Liver (tissue), 9 donors: ENCODE data around the gene FADS1. TPM values are rescaled to one million over a fixed set of nuclear protein-coding genes. Genes with fewer than 3 reads are reported as not detected.

Experiments
- DNase-seq: peaks from one replicate; pipeline ENCODE4 v3.0.0-alpha.2; 2017; ENCODE audit warnings: low spot score
- H3K27ac ChIP-seq, 2 donors: one replicate each; pipeline ENCODE4 v1.7.0; 2013; ENCODE audit warnings: inconsistent platforms in 2 of 2, low read length in 2 of 2, control low read depth in 1 of 2, low read depth in 1 of 2, mild to moderate bottlenecking in 1 of 2
- H3K27me3 ChIP-seq, 4 donors: one replicate each; pipeline versions ENCODE4 v1.6.1 to v1.7.0; 2013; ENCODE audit warnings: low read length in 3 of 4, inconsistent platforms in 1 of 4, mild to moderate bottlenecking in 1 of 4, moderate library complexity in 1 of 4; ENCODE audit not compliant: control insufficient read depth in 4 of 4, insufficient read depth in 4 of 4
- H3K36me3 ChIP-seq, 4 donors: one replicate each; pipeline versions ENCODE4 v1.6.1 to v1.7.0; 2013; ENCODE audit warnings: low read length in 3 of 4, mild to moderate bottlenecking in 3 of 4, low read depth in 1 of 4, moderate library complexity in 1 of 4; ENCODE audit not compliant: control insufficient read depth in 4 of 4, insufficient read depth in 3 of 4
- H3K4me1 ChIP-seq, 4 donors: one replicate each; pipeline versions ENCODE4 v1.6.1 to v1.7.0; 2013; ENCODE audit warnings: low read length in 3 of 4, mild to moderate bottlenecking in 3 of 4, moderate library complexity in 1 of 4; ENCODE audit not compliant: control insufficient read depth in 4 of 4, insufficient read depth in 4 of 4
- H3K4me3 ChIP-seq, 3 donors: one replicate each; pipeline versions ENCODE4 v1.6.1 to v1.7.0; 2013; ENCODE audit warnings: low read length in 3 of 3, control low read depth in 1 of 3, low read depth in 1 of 3, mild to moderate bottlenecking in 1 of 3
- H3K9ac ChIP-seq, 2 donors: one replicate each; pipeline ENCODE4 v1.7.0; 2013; ENCODE audit warnings: low read length in 2 of 2, mild to moderate bottlenecking in 2 of 2, moderate library complexity in 2 of 2, control low read depth in 1 of 2, low read depth in 1 of 2
- H3K9me3 ChIP-seq, 4 donors: one replicate each; pipeline versions ENCODE4 v1.6.1 to v1.7.0; 2013; ENCODE audit warnings: low read length in 3 of 4; ENCODE audit not compliant: control insufficient read depth in 4 of 4
- CTCF ChIP-seq: fragments of 150-350 bp; IDR thresholded peaks from 2 replicates; pipeline ENCODE4 v1.5.1; 2017; ENCODE audit warnings: improper control_type of control experiment, low read depth, low read length; ENCODE audit not compliant: missing input control
- EGR1 ChIP-seq, 2 donors: IDR thresholded peaks; 2 replicates each; pipeline ENCODE4 v1.6.1; 2016 to 2018; ENCODE audit warnings: antibody characterized with exemption in 2 of 2, low read depth in 2 of 2
- FOXA1 ChIP-seq: IDR thresholded peaks from 2 replicates; pipeline ENCODE4 v1.6.1; 2016; ENCODE audit warnings: antibody characterized with exemption
- FOXA2 ChIP-seq: IDR thresholded peaks from 2 replicates; pipeline ENCODE4 v1.6.1; 2016; ENCODE audit warnings: antibody characterized with exemption
- GABPA ChIP-seq, 2 donors: IDR thresholded peaks in 1 of 2; conservative IDR thresholded peaks in 1 of 2; 2 replicates each; pipeline ENCODE4 v1.6.1; 2016; ENCODE audit warnings: antibody characterized with exemption in 2 of 2, mild to moderate bottlenecking in 1 of 2, moderate library complexity in 1 of 2
- HNF4A ChIP-seq, 2 donors: conservative IDR thresholded peaks; 2 replicates each; pipeline ENCODE4 v1.6.1; 2016; ENCODE audit warnings: antibody characterized with exemption in 2 of 2, mild to moderate bottlenecking in 2 of 2
- JUND ChIP-seq, 2 donors: IDR thresholded peaks; 2 replicates each; pipeline ENCODE4 v1.6.1; 2016; ENCODE audit warnings: antibody characterized with exemption in 2 of 2
- MAX ChIP-seq: IDR thresholded peaks from 2 replicates; pipeline ENCODE4 v1.6.1; 2016; ENCODE audit warnings: antibody characterized with exemption
- NR2F2 ChIP-seq: IDR thresholded peaks from 2 replicates; pipeline ENCODE4 v1.6.1; 2016; ENCODE audit warnings: antibody characterized with exemption
- RAD21 ChIP-seq, 2 donors: IDR thresholded peaks; 2 replicates each; pipeline ENCODE4 v1.6.1; 2016; ENCODE audit warnings: antibody characterized with exemption in 2 of 2, mild to moderate bottlenecking in 2 of 2
- REST ChIP-seq: IDR thresholded peaks from 2 replicates; pipeline ENCODE4 v1.6.1; 2016; ENCODE audit warnings: antibody characterized with exemption, mild to moderate bottlenecking
- RXRA ChIP-seq, 2 donors: IDR thresholded peaks; 2 replicates each; pipeline ENCODE4 v1.6.1; 2017 to 2018; ENCODE audit warnings: antibody characterized with exemption in 2 of 2, mild to moderate bottlenecking in 1 of 2
- SP1 ChIP-seq: IDR thresholded peaks from 2 replicates; pipeline ENCODE4 v1.6.1; 2018; ENCODE audit warnings: antibody characterized with exemption, mild to moderate bottlenecking
- TAF1 ChIP-seq: conservative IDR thresholded peaks from 2 replicates; pipeline ENCODE4 v1.6.1; 2016; ENCODE audit warnings: antibody characterized with exemption, mild to moderate bottlenecking
- YY1 ChIP-seq: IDR thresholded peaks from 2 replicates; pipeline ENCODE4 v1.6.1; 2016; ENCODE audit warnings: antibody characterized with exemption, mild to moderate bottlenecking
- ZBTB33 ChIP-seq: IDR thresholded peaks from 2 replicates; pipeline ENCODE4 v1.6.1; 2016; ENCODE audit warnings: antibody characterized with exemption
- WGBS: extraction: QIAGEN DNeasy Blood & Tissue Kit; methylation state at CpG from one replicate; pipeline ENCODE4 v1.1.7; 2013; 5-methylcytosine and 5-hydroxymethylcytosine counted together
- polyA plus RNA-seq, 2 donors: library from polyadenylated mRNA; stranded (reverse) in 1 of 2; unstranded in 1 of 2; fragments of 200-250 nt in 1 of 2; fragments of >200 nt in 1 of 2; fragmentation: Nextera tagmentation in 1 of 2; extraction: Ambion mirVana in 1 of 2; gene quantifications; one replicate each; pipeline versions ENCODE4 v1.2.1 to v1.2.3, GENCODE V29; 2013 to 2015
- total RNA-seq, 2 donors: library from RNA; depleted of rRNA; stranded (reverse); fragments of >200 nt; gene quantifications; one replicate each; pipeline ENCODE4 v1.2.3, GENCODE V29; 2014
- donor health status: healthy.
- donor health status: healthy.
- donor health status: healthy.
- donor health status: healthy.
- donor health status: healthy.

FADS1 gene
- total and polyA plus RNA-seq, 4 donors = 16.8 to 137 (median 58.7) TPM

GRCh38 chr11:61782299-61782698, 34.5 kb downstream of the FADS1 start:
- Histone ChIP-seq H3K9ac (no peak overlapping the region), H3K27ac (no peak overlapping the region), H3K4me1 (no peaks in the 10 kb centered on the region), H3K36me3 (peaks cover 6 to 79% (median 16%) of the 10 kb centered on the region in 4 donors), H3K27me3 (no peaks in the 10 kb centered on the region), H3K4me3 (no peak overlapping the region), H3K9me3 (no peaks in the 10 kb centered on the region)
- 93% methylated on average over 3 of the region's 3 CpGs for WGBS
- no peak for TF ChIP-seq SP1
- no peak for TF ChIP-seq JUND (IDR thresholded peaks at IDR 0.05)
- no peak for TF ChIP-seq GABPA (IDR thresholded peaks at IDR 0.05 in 1 of 2, conservative IDR thresholded peaks at IDR 0.05 in 1 of 2)
- TF ChIP-seq YY1 = no peak
- TF ChIP-seq CTCF = no peak
- DNase-seq = no peak

GRCh38 chr11:61781585-61781984, 35.2 kb downstream of the FADS1 start:
- no peak for TF ChIP-seq RXRA (IDR thresholded peaks at IDR 0.05)
- no peak for TF ChIP-seq MAX
- no peak for TF ChIP-seq EGR1 (IDR thresholded peaks at IDR 0.05; ENCODE audit: low read depth in 2 of 2)
- no peak for TF ChIP-seq SP1
- no peak for TF ChIP-seq RAD21 (IDR thresholded peaks at IDR 0.05)
- TF ChIP-seq FOXA1 = no peak
- no peak for TF ChIP-seq TAF1
- no peak for TF ChIP-seq FOXA2
- WGBS = 84% methylated on average over 5 of the region's 5 CpGs
- Histone ChIP-seq H3K27me3 (no peaks in the 10 kb centered on the region), H3K36me3 (peaks cover 3 to 72% (median 12%) of the 10 kb centered on the region in 4 donors), H3K9me3 (no peaks in the 10 kb centered on the region), H3K4me1 (no peaks in the 10 kb centered on the region), H3K9ac (no peak overlapping the region), H3K4me3 (no peak overlapping the region), H3K27ac (no peak overlapping the region)
- no peak for DNase-seq

- no peak for TF ChIP-seq FOXA2
- no peak for TF ChIP-seq SP1
- no peak for TF ChIP-seq NR2F2
- TF ChIP-seq YY1 = no peak
- no peak for TF ChIP-seq ZBTB33
- TF ChIP-seq REST = no peak
- no peak for TF ChIP-seq RXRA (IDR thresholded peaks at IDR 0.05)
- no peak for TF ChIP-seq RAD21 (IDR thresholded peaks at IDR 0.05)
- TF ChIP-seq TAF1 = no peak
- TF ChIP-seq HNF4A (conservative IDR thresholded peaks at IDR 0.05) = no peak
- H3K27ac ChIP-seq = no peak overlapping the region
- no peak overlapping the region for H3K9ac ChIP-seq
- H3K36me3 ChIP-seq = peaks cover 0 to 63% (median 11%) of the 10 kb centered on the region in 4 donors
- H3K27me3 ChIP-seq = no peaks in the 10 kb centered on the region
- no peaks in the 10 kb centered on the region for H3K9me3 ChIP-seq
- no peak overlapping the region for H3K4me3 ChIP-seq
- DNase-seq = no peak
- H3K4me1 ChIP-seq = no peaks in the 10 kb centered on the region
- WGBS = 91% methylated on average over 9 of the region's 9 CpGs
These were observed 36.1 kb downstream of the FADS1 start for GRCh38 chr11:61780581-61781162.
